GM18870 (cell line): ENCODE results near the gene AP2M1.

Experiments used
- ATAC-seq: cut with Tn5 transposase; IDR thresholded peaks from one replicate; pipeline ENCODE4 v1.9.1; 2021; ENCODE audit warnings: moderate library complexity; ENCODE audit not compliant: unreplicated experiment

Gene AP2M1

DNA sequence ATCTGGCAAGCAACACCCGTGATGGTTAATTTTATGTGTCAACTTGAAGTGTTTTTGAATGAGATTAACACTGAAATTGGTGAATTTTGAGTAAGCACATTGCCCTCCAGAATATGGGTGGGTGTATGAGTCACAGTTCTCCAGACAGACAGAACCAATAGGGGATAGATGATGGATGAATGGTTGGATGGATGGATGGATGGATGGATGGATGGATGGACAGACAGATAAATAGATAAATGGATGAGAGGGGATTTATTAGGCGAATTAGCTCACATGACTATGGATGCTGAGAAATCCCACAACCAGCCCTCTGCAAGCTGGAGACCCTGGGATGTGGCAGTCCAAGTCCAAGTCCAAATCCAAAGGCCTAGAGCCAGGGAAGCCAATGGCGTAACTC is 49.3 kb downstream of the AP2M1 start:
- ATAC-seq: no peak

DNA sequence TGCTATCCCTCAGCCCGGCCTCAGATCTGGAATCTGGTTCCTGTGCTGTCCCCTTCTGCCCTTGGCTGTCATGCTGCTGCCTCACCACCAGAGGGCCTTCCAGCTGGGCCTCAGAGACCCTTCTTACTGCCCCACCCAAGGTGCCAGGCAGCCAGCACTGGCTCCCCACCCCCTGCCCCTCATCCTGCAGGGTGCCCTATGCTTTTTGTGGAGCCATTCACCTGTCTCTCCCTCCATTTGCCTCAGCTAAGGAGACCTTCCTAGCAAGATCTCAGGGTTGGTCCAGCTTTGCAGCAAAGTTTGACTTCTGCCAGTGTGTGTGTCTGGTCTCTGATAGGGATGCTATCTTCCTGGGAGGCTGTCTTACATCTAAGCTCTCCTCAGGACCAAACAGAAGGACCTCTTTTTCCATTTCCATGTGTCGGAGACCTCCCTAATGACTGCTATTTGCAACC is 52.9 kb downstream of the AP2M1 start:
- no peak for ATAC-seq

DNA sequence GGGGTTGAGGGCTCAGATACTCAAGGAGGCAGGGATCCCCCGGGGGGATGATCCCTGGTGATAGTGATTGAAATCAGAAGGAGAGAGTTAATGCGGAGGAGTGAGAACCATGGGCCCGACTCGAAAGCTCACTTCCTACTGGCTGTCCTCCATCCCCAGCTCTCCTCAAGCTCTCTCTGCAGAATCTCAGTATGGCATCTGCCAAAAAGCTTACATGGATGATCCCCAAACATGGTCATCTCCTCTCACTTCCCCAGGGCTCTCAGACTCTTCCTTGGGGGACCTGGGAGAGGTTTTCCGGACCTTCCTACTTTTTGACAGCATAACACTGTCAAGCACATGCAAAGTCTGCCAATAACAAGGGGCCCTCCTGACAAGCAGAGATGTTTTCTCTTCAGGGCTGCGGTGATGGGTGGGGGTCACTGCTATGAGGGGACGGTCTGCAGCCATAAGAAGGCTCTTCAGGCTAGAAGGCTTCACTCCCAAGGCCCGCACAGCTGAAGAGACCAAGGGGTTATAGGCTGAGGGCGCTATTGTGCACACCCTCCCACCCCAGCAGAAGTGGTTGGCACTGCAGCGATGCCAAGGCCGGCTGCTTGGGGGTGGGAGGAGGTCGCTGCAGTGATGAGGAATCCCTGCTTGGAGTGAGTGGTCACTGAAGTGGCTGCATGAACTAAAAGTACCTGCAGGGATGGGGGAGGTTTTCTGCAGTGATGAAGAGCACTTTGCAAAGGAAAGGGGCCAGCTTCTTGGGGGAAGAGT is 53.9 kb downstream of the AP2M1 start:
- ATAC-seq: no peak

DNA sequence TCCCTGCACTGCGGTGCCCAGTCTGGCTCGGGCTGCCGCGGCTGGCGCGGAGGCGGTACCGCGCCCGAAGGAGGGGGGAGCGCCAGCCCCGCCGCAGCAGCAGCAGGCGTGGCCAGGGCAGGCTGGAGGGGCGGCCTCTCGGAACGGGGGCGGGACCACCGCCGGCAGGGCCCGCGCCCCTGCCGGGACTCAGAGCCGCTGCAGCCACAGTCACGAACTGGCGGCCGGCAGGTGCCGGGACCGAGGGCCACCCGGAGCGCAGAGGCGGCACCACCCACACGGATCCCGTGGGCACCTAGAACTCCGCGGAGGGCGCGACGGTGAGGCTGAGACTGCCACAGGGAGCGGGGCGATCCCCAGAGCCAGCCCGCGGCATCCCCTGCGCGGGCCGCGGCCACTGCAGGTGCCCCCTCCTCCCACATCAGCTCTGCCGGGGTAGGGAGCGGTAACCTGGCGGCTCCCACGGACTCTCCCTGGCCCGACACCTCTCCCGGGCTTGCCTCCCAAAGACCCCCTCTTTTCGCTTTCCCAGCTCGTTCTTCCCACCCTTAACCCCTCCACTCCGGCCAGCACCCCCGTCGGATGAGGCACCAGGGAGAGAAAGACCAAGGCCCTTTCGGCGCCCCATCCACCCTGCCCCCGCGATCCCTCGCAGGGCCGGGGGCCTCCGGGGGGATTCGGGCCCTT is 54.9 kb downstream of the AP2M1 start, which contains the start of gene VWA5B2:
VWA5B2 (plus strand) TSS at position 192 of the 687 bp plus-strand sequence. CDS start 944 bp downstream, outside the sequence.
- ATAC-seq: no peak

DNA sequence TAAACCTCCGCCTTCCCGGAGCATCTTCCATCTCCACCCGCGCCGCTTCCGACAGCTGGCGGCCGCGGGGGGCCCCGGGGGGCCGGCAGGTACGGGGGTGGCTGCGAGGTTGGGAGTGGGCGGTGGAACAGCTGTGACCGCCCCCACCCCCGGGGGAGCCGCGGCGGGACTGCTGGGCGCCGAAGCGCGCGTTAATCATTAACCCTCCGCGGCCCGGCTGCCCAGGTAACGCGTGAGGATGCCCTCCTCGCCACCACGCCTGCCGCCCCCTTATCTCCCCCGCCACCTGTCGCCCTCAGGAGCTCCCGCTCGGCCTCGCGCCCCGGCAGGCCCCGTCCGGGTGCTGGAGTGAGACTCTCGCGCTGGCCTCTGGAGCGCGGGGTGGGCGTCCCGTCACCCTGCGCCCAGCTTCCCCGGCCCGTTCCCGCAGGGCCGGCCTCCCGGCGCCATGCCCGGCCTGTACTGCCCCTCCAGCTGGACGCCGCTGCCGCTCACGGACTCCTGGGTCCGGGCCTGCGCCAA is 55.5 kb downstream of the AP2M1 start:
- no peak for ATAC-seq

DNA sequence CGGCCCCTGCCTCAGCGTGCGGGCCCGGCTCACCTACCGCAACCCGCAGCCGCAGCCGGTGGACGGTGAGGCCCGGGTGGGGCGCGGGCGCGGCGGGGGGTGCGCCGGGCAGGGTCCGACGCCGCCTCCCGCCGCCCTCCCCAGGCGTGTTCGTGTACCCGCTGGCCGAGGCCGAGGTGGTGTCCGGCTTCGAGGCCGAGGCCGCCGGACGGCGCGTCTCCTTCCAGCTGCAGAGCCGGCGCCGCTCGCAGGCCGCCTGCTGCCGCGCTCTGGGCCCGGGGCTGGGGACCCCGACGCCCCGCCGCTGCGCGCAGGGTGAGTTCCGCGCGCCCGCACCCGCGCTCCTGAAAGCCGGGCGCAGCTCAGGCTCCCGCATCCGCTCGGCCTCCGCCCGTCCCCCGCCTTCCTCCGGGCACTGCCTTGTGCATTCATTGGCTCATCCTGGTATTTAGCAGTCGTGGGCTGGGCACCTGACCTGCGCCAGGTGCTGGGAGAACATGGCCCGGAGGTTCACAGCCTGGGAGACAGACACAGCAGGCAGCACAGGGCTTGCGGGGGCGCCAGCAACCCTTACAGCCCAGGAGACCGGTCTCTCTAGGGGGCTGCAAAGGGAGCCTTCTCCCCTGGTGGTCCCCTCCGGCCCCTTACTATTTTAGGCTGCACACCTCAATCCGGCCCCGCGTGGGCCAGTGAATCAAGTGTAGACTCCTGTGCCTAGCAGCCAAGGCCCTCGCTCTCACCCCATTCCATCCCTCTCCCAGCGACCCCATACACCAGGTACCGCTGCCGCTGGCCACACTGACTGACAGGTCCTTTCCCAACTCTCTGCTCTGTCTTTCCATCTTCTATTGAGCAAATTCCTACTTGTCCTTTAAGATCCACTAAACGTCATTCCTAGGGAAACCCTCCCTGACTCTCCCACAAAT is 56.2 kb downstream of the AP2M1 start:
- no peak for ATAC-seq

DNA sequence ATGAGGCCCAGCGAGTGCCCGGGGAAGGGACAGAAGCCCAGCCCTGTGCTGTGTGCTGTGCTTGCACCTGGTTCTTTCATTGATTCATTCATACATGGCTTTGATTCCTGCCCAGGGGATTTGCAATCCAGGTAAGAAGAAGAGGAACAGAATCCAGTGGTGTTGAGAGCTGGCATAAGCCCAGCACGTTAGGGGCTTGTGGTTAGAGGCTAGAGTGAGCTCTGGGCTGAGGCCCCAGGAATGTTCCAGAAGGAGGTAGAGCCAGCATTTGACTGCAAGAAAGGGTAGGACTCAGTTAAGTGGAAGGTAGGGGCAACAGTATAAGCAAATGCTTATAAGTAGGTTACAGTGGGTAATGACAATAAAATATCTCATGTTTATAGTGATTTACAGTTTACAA is 57.0 kb downstream of the AP2M1 start:
- ATAC-seq: no peak

DNA sequence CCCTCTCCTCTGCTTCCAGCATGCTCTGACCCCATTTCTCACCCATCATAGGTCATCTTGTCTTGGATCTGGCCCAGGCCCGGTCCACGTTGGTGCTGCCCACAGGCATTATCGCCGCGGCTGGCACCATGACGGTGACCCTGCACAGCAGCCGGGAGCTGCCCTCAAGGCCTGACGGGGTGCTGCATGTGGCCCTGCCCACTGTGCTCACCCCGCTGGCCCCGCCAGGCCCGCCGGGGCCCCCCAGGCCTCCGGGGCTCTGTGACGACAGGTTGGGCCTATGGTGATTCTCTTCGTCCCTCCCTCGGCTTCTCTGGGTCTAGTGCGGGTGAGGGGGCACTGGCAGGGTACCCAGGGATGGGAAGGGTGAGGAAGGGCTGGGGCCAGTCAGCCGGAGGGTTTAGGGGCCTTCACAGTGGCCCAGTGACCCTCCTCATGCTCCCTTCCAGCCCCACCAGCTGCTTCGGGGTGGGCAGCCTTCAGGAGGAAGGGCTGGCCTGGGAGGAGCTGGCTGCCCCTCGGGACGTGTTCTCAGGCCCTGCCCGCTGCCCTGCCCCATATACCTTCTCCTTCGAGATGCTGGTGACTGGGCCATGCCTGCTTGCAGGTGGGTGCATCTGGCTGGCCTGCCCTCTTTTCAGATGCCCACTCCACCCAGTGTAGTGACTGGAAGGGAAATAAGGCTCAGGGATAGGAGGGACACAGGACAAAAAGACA is 58.6 kb downstream of the AP2M1 start:
- ATAC-seq: no peak
